ENCODE results near the gene STX5. TPM values are rescaled to one million over a fixed set of nuclear protein-coding genes. Genes with fewer than 3 reads are reported as not detected.
"Not testable (repeated sequence)": the region's sequence is repeated elsewhere in the genome, so short reads cannot be mapped to it uniquely, and the experiment has no call there.

STX5 gene
- total and polyA plus RNA-seq, 12 donors: 13.6 to 31.9 (median 19.0) TPM

DNA sequence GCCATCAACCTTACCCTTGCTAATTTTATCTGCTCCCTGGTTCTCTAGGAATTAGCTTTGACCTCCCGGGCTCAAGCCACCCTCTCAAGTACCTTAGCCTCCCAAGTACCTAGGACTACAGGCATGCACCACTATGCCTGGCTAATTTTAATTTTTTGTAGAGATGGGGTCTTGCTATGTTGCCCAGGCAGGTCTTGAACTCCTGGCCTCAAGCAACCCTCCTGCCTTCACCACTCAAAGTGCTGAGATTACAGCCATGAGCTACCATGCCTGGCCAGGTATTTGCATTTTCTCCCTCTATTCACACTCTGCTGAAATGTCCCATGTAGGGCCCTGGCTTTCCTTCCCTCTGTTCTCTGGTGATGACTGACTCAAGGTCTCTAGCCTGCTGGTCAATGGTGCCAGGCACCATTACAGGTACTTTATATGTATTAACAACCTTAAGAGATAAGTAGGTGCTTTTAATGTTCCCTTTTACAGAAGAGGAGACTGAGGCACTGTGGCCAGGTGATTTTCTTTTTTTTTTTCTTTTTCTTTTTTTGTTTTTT lies 16.0 kb upstream of the STX5 start:
- ATAC-seq (no peak), DNase-seq (no peak)
- Histone ChIP-seq H3K27me3 (no peaks in the 10 kb centered on the region), H3K4me3 (no peak overlapping the region), H3K9me3 (no peaks in the 10 kb centered on the region), H3K4me1 (peaks cover 0 to 9% (median 2%) of the 10 kb centered on the region in 9 donors), H3K27ac (no peak overlapping the region), H3K36me3 (peaks cover 0 to 20% (median 16%) of the 10 kb centered on the region in 9 donors)
- WGBS, 2 donors: 89 to 91% methylated on average over 1 of the region's 1 CpG
- TF ChIP-seq, protein P1, sequence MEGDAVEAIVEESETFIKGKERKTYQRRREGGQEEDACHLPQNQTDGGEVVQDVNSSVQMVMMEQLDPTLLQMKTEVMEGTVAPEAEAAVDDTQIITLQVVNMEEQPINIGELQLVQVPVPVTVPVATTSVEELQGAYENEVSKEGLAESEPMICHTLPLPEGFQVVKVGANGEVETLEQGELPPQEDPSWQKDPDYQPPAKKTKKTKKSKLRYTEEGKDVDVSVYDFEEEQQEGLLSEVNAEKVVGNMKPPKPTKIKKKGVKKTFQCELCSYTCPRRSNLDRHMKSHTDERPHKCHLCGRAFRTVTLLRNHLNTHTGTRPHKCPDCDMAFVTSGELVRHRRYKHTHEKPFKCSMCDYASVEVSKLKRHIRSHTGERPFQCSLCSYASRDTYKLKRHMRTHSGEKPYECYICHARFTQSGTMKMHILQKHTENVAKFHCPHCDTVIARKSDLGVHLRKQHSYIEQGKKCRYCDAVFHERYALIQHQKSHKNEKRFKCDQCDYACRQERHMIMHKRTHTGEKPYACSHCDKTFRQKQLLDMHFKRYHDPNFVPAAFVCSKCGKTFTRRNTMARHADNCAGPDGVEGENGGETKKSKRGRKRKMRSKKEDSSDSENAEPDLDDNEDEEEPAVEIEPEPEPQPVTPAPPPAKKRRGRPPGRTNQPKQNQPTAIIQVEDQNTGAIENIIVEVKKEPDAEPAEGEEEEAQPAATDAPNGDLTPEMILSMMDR (IDR thresholded peaks at IDR 0.05): no peak
- intact Hi-C loops (cut with DNase I): no loop called here

DNA sequence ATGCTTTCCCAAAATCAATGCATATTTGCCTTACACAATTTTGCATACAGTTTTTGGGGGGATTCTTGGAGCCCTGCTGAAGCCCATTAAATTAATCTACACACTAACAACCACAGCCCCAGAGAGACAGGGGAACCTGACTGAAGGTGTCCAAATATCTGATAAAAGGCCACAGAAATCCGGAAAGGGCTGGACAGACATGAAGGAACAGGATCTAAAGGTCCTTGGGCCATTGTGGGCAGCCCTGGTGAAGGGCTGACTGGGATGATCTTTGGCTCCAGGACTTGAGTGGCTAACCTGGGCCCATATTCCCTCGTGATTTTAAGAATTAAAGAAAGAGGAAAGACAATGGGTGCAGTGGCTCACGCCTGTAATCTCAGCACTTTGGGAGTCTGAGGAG lies 14.3 kb upstream of the STX5 start:
- TF ChIP-seq, protein P1 (IDR thresholded peaks at IDR 0.05): no peak
- Histone ChIP-seq H3K27ac (no peak overlapping the region), H3K4me1 (peaks cover 0 to 13% (median 10%) of the 10 kb centered on the region in 9 donors), H3K9me3 (no peaks in the 10 kb centered on the region), H3K4me3 (no peak overlapping the region), H3K36me3 (peaks cover 0 to 3% (median 0%) of the 10 kb centered on the region in 9 donors), H3K27me3 (no peaks in the 10 kb centered on the region)
- intact Hi-C loops (cut with DNase I): no loop called here
- WGBS, 2 donors: 90 to 91% methylated on average over 3 of the region's 3 CpGs
- DNase-seq (no peak), ATAC-seq (no peak)

DNA sequence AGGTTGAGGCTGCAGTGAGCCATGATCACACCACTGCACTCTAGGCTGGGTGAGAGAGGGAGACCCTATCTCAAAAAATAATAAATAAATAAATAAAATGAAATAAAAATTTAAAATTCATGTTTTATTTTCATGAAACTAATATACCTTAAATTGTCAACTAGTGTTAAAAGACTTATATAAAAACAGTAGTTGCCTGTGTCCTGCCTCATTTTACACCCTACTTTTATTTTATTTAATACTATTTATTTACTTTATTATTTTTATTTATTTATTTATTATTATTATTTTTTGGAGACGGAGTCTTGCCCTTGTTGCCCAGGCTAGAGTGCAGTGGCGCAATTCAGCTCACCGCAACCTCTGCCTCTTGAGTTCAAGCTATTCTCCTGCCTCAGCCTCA lies 12.3 kb upstream of the STX5 start:
- Histone ChIP-seq H3K9me3 (no peaks in the 10 kb centered on the region), H3K27me3 (no peaks in the 10 kb centered on the region), H3K4me3 (no peak overlapping the region), H3K27ac (no peak overlapping the region), H3K36me3 (no peaks in the 10 kb centered on the region), H3K4me1 (peaks cover 0 to 18% (median 10%) of the 10 kb centered on the region in 9 donors)
- ATAC-seq (no peak), DNase-seq (no peak)
- WGBS, 2 donors: 97 to 98% methylated on average over 3 of the region's 3 CpGs
- intact Hi-C loops (cut with DNase I): loop anchor here in 2 of 10 donors (5.0 kb wide), 2 partner anchors 117 to 137 kb away; partner anchors contain the start of genes BSCL2 (in 1 of the 2), GNG3 (in 1 of the 2), HNRNPUL2 (in 1 of the 2) and TTC9C (in 1 of the 2)
- TF ChIP-seq, protein P1 (IDR thresholded peaks at IDR 0.05): no peak

DNA sequence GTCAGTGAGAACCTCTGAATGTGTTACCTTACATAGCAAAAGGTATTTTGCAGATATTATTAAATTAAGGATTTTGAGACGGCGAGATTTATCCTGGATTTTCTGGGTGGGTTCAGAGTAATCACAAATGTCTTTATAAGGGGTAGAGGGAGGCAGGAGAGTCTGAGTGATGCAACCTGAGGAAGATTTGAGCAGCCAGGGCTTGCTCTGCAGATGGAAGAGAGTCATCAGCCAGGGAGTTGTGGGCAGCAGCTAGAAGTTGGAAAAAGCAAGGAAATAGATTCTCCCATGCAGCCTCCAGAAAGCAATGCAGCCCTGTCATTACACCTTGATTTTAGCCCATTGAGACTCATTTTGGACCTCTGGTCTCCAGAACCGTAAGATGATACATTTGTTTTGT lies 11.6 kb upstream of the STX5 start:
- no peaks in the 10 kb centered on the region for H3K27me3 ChIP-seq
- ATAC-seq (no peak), DNase-seq (no peak)
- no peak overlapping the region for H3K27ac ChIP-seq
- WGBS, 2 donors: 97 to 98% methylated on average over 3 of the region's 3 CpGs
- intact Hi-C loops (cut with DNase I): loop anchor here in 4 of 10 donors (1.0 to 5.0 kb wide), 4 partner anchors 11 to 136 kb away; partner anchors contain the start of genes BSCL2 (in 1 of the 4), GNG3 (in 1 of the 4), HNRNPUL2 (in 1 of the 4) and SLC3A2 (in 1 of the 4)
- TF ChIP-seq, protein P1 (IDR thresholded peaks at IDR 0.05): no peak
- no peaks in the 10 kb centered on the region for H3K36me3 ChIP-seq
- no peak overlapping the region for H3K4me3 ChIP-seq
- H3K4me1 ChIP-seq: peaks cover 0 to 24% (median 15%) of the 10 kb centered on the region in 9 donors
- no peaks in the 10 kb centered on the region for H3K9me3 ChIP-seq

DNA sequence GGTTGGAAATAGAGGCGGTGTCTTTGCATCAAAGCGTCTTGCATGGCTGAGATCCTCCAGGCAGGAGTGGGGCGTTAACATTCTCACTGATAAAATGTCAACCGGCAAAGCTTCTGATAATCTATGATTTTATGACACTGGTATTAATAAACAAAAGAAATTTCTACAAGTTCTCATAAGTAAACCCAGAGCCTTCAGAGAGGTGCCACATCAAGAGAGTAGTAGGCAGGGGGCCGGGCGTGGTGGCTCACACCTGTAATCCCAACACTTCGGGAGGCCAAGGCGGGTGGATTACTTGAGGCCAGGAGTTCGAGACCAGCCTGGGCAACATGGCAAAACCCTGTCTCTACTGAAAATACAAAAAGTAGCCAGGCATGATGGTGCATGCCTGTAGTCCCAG lies 11.0 kb upstream of the STX5 start:
- WGBS, 2 donors: 85 to 89% methylated on average over 9 of the region's 9 CpGs
- H3K27ac ChIP-seq: peak overlapping the region; percentile 92 to 98 (median 97)
- peaks cover 0 to 30% (median 20%) of the 10 kb centered on the region in 9 donors for H3K4me1 ChIP-seq
- H3K36me3 ChIP-seq, H3K9me3 ChIP-seq, DNase-seq, ATAC-seq, H3K27me3 ChIP-seq: not testable (repeated sequence)
- peak overlapping the region in 4 of 10 donors; percentile 73 to 90 (median 78) for H3K4me3 ChIP-seq
- intact Hi-C loops (cut with DNase I): loop anchor here in 4 of 10 donors (1.0 to 5.0 kb wide), 4 partner anchors 11 to 136 kb away; partner anchors contain the start of genes BSCL2 (in 1 of the 4), GNG3 (in 1 of the 4), HNRNPUL2 (in 1 of the 4) and SLC3A2 (in 1 of the 4)

Measured in heart right ventricle (tissue), 16 donors.